HUES48 (cell line): Measurements from ENCODE around the gene LRP1B.

Experiments
- H3K27ac ChIP-seq: one replicate; pipeline ENCODE4 v1.7.0; 2013; ENCODE audit warnings: low read depth, low read length, inconsistent platforms
- H3K27me3 ChIP-seq: 2 replicates; pipeline ENCODE4 v1.6.1; 2013; ENCODE audit warnings: mild to moderate bottlenecking, low read length; ENCODE audit not compliant: control insufficient read depth, insufficient read depth
- H3K36me3 ChIP-seq: 2 replicates; pipeline ENCODE4 v1.6.1; 2013; ENCODE audit warnings: low read length; ENCODE audit not compliant: control insufficient read depth, insufficient read depth
- H3K4me1 ChIP-seq: 2 replicates; pipeline ENCODE4 v1.6.1; 2013; ENCODE audit warnings: mild to moderate bottlenecking, low read length; ENCODE audit not compliant: control insufficient read depth, insufficient read depth
- H3K4me3 ChIP-seq: 2 replicates; pipeline ENCODE4 v1.5.1; 2013; ENCODE audit warnings: mild to moderate bottlenecking, low read depth, low read length
- H3K9ac ChIP-seq: 2 replicates; pipeline ENCODE4 v1.6.1; 2013; ENCODE audit warnings: mild to moderate bottlenecking, low read depth, low read length, moderate library complexity
- H3K9me3 ChIP-seq: 2 replicates; pipeline ENCODE4 v1.6.1; 2013; ENCODE audit warnings: low read length; ENCODE audit not compliant: control insufficient read depth, insufficient read depth

Gene LRP1B

DNA sequence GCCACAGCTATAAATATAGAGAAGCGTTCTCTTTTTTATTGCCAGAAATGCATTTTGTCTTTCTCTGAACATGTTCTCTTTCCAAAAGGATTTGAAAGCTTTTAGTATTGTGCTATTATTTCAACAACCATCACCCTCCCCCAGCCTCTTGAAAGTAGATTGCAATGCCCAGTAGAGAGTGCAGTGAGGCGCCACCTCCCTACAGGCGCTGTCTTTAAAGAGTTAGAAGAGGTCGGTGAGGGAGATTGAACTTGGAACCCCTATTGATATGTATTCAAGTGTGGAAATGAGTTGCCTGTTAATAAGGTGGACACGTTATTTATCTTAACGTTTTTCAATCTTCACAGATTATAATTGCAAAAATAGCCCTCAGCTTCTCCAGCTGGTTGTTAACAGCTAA, 360.3 kb downstream of the LRP1B start:
- H3K4me3 ChIP-seq: no peak overlapping the region
- no peaks in the 10 kb centered on the region for H3K9me3 ChIP-seq
- no peak overlapping the region for H3K27ac ChIP-seq
- no peaks in the 10 kb centered on the region for H3K36me3 ChIP-seq
- no peaks in the 10 kb centered on the region for H3K27me3 ChIP-seq
- peaks cover 27% of the 10 kb centered on the region for H3K4me1 ChIP-seq
- H3K9ac ChIP-seq: no peak overlapping the region

DNA sequence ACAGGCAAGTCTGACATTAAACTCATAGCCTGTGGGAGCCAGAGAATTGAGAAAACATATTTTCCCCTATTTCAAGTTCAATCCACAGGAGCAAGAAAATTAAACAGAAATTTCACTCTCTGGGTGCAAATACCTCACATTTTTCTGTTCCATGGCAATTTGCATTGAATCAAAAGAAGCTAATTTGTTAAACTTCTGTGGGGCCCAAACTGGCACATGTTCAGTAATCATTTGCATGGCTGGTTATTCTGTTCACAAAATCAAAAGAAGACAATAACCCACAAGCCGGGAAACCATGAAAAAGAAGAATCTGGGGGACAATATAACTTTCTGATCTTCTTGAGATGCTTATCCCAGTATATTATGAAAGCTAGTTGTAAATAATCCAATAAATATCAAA, 363.1 kb downstream of the LRP1B start:
- H3K4me3 ChIP-seq: no peak overlapping the region
- H3K4me1 ChIP-seq: peaks cover 19% of the 10 kb centered on the region
- H3K27me3 ChIP-seq: no peaks in the 10 kb centered on the region
- H3K27ac ChIP-seq: no peak overlapping the region
- no peak overlapping the region for H3K9ac ChIP-seq
- no peaks in the 10 kb centered on the region for H3K36me3 ChIP-seq
- H3K9me3 ChIP-seq: no peaks in the 10 kb centered on the region

DNA sequence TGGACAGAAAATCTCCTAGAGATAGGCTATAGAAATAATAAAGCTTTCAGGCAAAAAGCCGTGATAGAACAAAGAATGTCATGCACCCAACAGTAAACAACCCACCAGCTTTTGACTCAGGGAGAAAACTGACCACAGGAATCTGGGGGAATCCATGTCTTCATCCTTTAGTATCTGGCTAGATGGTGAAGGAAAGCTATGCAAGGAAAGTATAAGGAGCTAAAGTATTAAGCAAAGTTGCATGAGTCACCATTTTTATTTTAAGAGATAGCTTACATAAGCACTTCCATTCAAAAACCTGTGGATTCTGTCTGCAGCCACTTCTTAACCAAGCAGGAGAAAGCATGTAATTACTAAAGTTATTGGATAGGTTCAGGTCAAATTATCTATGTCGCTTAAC, 363.8 kb downstream of the LRP1B start:
- Histone ChIP-seq H3K9ac (no peak overlapping the region), H3K36me3 (no peaks in the 10 kb centered on the region), H3K27me3 (no peaks in the 10 kb centered on the region), H3K9me3 (no peaks in the 10 kb centered on the region), H3K4me1 (peaks cover 17% of the 10 kb centered on the region), H3K4me3 (no peak overlapping the region), H3K27ac (no peak overlapping the region)

DNA sequence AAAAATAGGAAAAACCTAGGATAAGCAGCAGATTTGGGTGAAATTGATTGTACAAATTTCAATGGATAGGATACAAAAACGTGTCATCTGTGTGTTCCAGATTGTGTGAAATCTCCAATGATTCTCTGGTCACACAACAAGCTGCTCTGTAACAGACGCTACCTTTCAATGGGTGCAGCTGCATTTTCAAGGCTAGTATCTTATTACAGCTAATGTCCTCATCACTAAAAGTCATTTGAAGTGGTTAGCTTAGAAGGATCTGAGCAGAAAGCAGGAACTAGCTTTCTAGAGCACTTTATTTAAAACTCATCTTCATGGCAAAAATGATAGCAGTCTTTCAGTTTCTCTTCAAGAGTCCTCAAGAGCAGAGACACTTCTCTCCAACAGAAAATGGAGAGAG, 364.6 kb downstream of the LRP1B start:
- no peaks in the 10 kb centered on the region for H3K36me3 ChIP-seq
- H3K27ac ChIP-seq: no peak overlapping the region
- no peak overlapping the region for H3K4me3 ChIP-seq
- no peak overlapping the region for H3K9ac ChIP-seq
- H3K4me1 ChIP-seq: peaks cover 17% of the 10 kb centered on the region
- no peaks in the 10 kb centered on the region for H3K27me3 ChIP-seq
- H3K9me3 ChIP-seq: no peaks in the 10 kb centered on the region

DNA sequence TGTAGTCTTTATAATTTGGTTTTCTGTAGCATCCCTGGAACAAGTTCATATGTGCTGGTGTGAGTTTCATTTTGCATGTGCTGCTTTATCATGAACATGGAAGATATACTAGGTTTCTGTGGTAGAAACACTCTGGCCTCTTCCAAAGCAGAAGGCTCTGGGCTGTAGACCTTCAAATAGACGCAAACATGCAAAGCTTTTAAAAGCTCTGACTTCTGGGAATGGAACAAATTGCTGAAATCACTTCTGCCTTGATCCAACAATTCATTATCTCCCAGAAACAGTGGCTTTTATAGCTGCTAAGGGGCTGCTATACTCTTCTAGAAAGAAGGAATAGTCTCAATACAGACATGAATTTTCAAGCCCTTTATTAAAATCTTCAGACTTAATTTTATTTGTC, 382.2 kb downstream of the LRP1B start:
- Histone ChIP-seq H3K36me3 (no peaks in the 10 kb centered on the region), H3K4me1 (0 out of 2 replicates have a peak, but pooled peaks cover 5% of the 10 kb centered on the region), H3K9ac (no peak overlapping the region), H3K27ac (no peak overlapping the region), H3K27me3 (no peaks in the 10 kb centered on the region), H3K4me3 (no peak overlapping the region), H3K9me3 (no peaks in the 10 kb centered on the region)

DNA sequence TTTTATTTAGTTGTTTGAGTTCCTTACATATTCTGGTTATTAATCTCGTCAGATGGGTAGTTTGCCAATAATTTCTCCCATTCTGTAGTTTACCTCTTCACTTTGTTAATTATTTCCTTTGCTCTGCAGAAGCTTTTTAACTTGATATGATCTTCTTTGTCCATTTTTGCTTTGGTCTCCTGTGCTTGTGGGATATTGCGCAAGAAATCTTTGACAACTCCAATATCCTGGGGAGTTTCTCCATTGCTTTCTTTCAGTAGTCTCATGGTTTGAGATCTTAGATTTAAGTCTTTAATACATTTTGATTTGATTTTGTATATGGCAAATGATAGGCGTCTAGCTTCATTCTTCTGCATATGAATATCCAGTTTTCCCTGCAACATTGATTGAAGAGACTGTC, 389.2 kb downstream of the LRP1B start:
- H3K4me1 ChIP-seq: no peaks in the 10 kb centered on the region
- H3K9ac ChIP-seq: no peak overlapping the region
- no peaks in the 10 kb centered on the region for H3K36me3 ChIP-seq
- H3K27ac ChIP-seq: no peak overlapping the region
- H3K4me3 ChIP-seq: no peak overlapping the region
- no peaks in the 10 kb centered on the region for H3K27me3 ChIP-seq
- no peaks in the 10 kb centered on the region for H3K9me3 ChIP-seq

DNA sequence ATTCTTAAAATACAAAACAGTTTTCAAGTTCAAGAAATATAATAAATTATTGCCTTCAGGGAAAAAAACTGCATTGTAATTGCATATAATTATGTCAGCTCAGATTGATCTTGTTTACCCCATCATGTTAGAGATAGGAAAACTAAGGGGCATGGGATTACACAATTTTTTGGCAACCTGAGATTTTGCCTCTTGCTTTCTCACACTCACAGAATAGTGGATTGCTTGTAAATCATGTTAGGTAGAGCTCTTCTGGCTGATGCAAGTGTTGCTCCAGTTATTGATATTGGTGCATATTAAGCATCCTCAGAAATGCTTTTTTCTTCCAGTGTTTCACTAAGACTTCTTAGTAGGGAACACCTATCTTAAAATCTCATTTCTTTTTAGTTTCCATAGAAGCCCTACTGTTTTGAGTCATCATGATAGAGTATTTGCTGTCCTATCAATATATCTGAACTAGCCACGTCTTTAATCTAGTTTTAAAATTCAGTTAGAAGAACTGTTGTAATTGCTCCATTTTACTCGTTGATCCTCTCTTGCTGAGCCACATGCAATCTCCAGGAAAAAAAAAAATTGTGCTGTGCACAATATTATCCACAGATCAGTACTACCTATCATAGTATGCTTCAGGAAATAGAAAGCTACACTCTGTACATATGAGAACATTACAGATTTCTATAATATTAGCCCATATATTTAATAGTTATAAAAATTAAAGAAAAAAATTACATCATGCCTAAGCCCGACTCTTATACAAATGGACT, 393.1 kb downstream of the LRP1B start:
- Histone ChIP-seq H3K9ac (no peak overlapping the region), H3K9me3 (no peaks in the 10 kb centered on the region), H3K27me3 (no peaks in the 10 kb centered on the region), H3K36me3 (no peaks in the 10 kb centered on the region), H3K27ac (no peak overlapping the region), H3K4me3 (no peak overlapping the region), H3K4me1 (peaks cover 10% of the 10 kb centered on the region; the same call in 1 of the 2 replicates)

DNA sequence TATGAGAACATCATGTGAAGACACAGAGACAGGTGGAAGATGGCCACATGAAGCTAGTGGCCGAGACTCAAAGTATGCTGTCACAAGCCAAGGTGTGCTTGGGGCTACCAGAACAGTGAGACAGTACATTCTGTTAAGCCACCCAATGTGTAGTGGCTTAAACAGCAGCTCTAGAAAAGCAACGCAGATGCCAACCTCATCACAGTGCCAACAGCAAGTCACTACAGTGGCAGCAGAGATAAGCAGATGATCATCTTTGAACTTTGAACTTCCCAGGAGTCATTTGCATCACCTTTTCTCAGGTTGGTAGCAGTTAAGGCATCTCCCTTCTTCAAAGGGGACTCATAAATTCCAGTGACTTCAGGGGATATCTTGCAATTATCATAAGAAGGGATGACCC, 394.4 kb downstream of the LRP1B start:
- Histone ChIP-seq H3K27ac (no peak overlapping the region), H3K9ac (no peak overlapping the region), H3K9me3 (no peaks in the 10 kb centered on the region), H3K4me1 (peaks cover 10% of the 10 kb centered on the region; the same call in 1 of the 2 replicates), H3K36me3 (no peaks in the 10 kb centered on the region), H3K27me3 (no peaks in the 10 kb centered on the region), H3K4me3 (no peak overlapping the region)

DNA sequence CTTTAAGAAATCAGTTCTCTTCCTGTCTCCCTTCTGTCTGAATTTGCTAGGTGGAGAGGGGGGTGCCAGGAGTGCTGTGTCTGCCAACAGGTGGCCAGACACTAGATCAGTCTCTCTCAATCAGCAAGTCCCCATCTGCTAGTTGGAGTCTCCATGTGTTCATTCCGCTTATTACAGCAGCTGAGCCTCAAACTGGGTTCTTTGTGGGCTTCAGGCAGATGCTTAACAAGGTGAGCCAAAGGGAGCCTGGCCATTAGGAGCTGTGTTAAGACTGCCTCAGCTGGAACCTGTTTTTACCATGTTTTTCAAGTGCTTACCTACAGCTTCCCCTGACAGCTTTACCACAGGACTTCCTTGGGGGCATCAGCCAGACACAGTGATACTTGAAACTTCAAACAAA, 401.9 kb downstream of the LRP1B start:
- Histone ChIP-seq H3K27ac (no peak overlapping the region), H3K27me3 (no peaks in the 10 kb centered on the region), H3K36me3 (no peaks in the 10 kb centered on the region), H3K4me1 (peaks cover 14% of the 10 kb centered on the region), H3K9ac (no peak overlapping the region), H3K9me3 (no peaks in the 10 kb centered on the region), H3K4me3 (no peak overlapping the region)

DNA sequence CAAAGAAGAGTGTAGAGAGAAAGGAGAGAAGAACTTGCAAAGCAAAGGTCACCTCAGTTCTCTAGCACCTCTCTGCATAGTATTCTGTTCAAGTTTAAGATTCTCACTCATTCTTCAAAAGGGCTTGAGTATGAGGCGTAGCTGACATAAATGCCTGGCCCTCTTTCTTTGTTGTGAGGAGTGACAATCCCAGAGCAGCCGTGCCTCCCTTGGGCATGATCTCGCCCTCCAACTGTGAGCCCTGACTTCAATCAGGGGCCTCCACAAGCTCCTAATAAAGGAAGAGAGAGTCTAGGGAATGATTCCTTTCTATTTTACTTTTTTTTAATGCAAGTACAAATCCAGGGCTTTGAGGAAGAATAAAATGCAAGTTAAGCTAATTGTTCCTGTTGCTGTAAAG, 402.7 kb downstream of the LRP1B start:
- Histone ChIP-seq H3K4me3 (no peak overlapping the region), H3K36me3 (no peaks in the 10 kb centered on the region), H3K9me3 (no peaks in the 10 kb centered on the region), H3K27ac (peak overlapping the region; percentile 12), H3K9ac (no peak overlapping the region), H3K4me1 (peaks cover 14% of the 10 kb centered on the region), H3K27me3 (no peaks in the 10 kb centered on the region)

DNA sequence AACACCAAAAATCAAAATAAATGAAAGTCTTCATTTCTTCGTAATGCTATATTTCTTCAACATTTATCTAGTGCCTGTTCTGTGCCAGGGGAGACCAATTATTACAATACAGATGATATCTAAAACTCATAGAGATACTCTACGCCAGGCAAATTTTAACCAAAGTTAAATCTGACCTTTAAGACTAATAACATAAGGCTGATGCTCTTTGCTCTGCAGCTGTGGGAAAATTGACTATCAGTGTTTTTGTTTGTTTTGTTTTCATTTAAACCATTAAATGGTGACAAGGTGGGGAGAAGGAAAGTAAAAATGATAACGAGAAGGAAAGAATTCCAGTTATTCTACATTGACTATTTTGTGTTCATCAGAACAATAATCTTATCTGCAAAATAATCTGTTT, 406.4 kb downstream of the LRP1B start:
- H3K9me3 ChIP-seq: no peaks in the 10 kb centered on the region
- no peaks in the 10 kb centered on the region for H3K36me3 ChIP-seq
- no peak overlapping the region for H3K27ac ChIP-seq
- no peak overlapping the region for H3K9ac ChIP-seq
- H3K4me1 ChIP-seq: peaks cover 14% of the 10 kb centered on the region
- no peaks in the 10 kb centered on the region for H3K27me3 ChIP-seq
- no peak overlapping the region for H3K4me3 ChIP-seq
